GM06990 (cell line): ENCODE data around the gene BBS2.

Source experiments
- DNase-seq: peaks from one replicate; pipeline ENCODE4 v3.0.0-alpha.2; 2011; ENCODE audit not compliant: insufficient read length; ENCODE audit errors: extremely low read depth
- H3K27me3 ChIP-seq: replicated peaks from 2 replicates; pipeline ENCODE4 v1.6.0; 2011; ENCODE audit warnings: low read length; ENCODE audit not compliant: control insufficient read depth, insufficient read depth
- H3K36me3 ChIP-seq: 2 replicates; pipeline ENCODE4 v1.5.1; 2011; ENCODE audit warnings: low read length; ENCODE audit not compliant: control insufficient read depth, insufficient read depth
- H3K4me3 ChIP-seq: replicated peaks from 2 replicates; pipeline ENCODE4 v1.5.1; 2011; ENCODE audit warnings: low read depth, mild to moderate bottlenecking, control low read depth, low read length
- TF ChIP-seq, protein P1 (sequence below): IDR thresholded peaks from 2 replicates; pipeline ENCODE4 v1.5.1; 2011; ENCODE audit warnings: low read length, control low read depth, mild to moderate bottlenecking, inconsistent platforms; ENCODE audit not compliant: insufficient read depth, poor library complexity, severe bottlenecking

BBS2 gene

GRCh38 chr16:56488035-56488434, 31.8 kb downstream of the BBS2 start:
- TF ChIP-seq, protein P1, sequence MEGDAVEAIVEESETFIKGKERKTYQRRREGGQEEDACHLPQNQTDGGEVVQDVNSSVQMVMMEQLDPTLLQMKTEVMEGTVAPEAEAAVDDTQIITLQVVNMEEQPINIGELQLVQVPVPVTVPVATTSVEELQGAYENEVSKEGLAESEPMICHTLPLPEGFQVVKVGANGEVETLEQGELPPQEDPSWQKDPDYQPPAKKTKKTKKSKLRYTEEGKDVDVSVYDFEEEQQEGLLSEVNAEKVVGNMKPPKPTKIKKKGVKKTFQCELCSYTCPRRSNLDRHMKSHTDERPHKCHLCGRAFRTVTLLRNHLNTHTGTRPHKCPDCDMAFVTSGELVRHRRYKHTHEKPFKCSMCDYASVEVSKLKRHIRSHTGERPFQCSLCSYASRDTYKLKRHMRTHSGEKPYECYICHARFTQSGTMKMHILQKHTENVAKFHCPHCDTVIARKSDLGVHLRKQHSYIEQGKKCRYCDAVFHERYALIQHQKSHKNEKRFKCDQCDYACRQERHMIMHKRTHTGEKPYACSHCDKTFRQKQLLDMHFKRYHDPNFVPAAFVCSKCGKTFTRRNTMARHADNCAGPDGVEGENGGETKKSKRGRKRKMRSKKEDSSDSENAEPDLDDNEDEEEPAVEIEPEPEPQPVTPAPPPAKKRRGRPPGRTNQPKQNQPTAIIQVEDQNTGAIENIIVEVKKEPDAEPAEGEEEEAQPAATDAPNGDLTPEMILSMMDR: no peak
- no peaks in the 10 kb centered on the region for H3K36me3 ChIP-seq
- H3K4me3 ChIP-seq: no peak overlapping the region
- H3K27me3 ChIP-seq: no peaks in the 10 kb centered on the region
- DNase-seq: no peak

DNA sequence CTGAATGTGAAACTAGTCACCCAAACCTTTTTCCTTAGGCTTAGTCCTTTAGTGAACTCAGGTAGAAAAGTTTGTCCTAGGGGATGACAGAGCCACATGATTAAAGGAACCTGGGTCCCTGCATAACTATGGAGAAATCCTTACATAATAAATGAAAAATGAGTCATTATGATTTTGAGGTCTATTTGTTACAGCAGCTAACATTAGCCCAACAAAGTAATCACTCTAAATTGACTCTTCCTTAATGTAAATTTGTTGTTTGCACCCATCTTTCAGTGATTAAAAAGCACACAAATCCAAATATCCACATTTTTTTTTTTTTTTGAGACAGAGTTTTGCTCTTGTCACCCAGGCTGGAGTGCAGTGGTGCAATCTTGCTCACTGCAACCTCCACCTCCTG, 36.4 kb downstream of the BBS2 start:
- TF ChIP-seq, protein P1: no peak
- Histone ChIP-seq H3K4me3 (no peak overlapping the region), H3K27me3 (no peaks in the 10 kb centered on the region), H3K36me3 (peaks cover 6% of the 10 kb centered on the region)
- no peak for DNase-seq

- TF ChIP-seq, protein P1: no peak
- no peak overlapping the region for H3K4me3 ChIP-seq
- no peak for DNase-seq
- no peaks in the 10 kb centered on the region for H3K27me3 ChIP-seq
- peaks cover 6% of the 10 kb centered on the region for H3K36me3 ChIP-seq
These were observed 37.1 kb downstream of the BBS2 start for GRCh38 chr16:56482683-56483236.

DNA sequence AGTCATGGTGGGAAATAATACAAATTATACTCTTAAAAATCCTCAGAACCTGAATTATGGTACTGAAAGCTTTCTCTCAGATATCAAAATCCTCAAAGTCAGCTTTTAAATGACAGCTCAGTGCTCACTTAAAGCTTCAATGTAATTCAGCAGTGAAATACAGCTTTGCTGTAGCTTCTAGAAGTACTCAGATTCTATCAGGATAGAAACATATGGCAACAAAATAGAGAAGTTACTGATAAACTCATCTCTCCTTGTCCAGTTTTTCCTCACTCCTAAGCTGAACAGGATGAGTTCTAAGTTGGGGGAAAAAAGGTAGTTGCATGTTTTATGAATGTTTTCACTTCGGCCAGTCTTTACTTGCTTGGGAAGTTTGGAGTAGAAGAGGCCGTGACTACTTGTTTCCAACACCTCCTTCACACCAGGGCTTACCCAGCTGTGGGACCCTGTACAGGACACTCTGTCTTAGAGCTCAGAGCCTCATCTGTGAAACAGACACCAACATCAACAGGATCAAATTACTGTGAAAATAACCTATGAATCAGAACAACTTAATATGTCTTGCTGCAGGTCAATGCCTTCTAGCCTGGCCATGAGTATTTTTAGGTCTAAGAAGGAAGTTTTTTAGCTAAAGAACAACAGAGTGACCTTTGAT, 38.2 kb downstream of the BBS2 start:
- peaks cover 9% of the 10 kb centered on the region for H3K36me3 ChIP-seq
- TF ChIP-seq, protein P1: no peak
- no peaks in the 10 kb centered on the region for H3K27me3 ChIP-seq
- no peak overlapping the region for H3K4me3 ChIP-seq
- no peak for DNase-seq

DNA sequence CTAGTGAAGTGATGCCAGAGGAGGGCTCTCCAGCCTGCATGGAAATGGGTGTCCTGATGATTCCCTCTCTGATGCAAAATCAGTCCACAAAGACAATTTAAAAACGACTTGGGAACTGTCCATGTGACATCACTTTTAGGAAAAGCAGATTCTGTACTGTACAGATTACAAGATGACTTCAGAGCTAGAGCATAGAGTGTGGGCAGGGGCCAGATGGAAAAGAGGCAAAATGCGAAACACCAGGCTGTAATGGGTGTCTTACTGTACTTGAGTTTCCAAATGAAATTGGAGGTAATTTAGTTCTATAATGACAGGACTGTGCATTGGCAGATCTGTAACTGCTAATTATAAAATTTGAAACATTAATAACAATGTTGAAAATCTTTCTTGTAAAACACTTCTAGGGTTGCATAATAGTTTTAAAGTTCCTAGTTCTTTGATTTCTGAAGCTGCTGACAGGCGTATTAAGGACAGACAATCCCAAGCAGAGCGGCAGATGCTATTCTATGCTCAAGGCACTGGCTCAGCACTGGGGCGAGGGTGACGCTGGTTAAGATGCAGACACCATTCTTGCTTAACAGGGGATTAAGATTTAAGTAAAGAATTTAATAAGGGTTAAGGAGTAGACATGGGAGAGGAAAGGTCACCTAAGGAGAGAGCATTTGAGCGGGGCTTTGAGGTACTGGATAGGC, 38.9 kb downstream of the BBS2 start:
- Histone ChIP-seq H3K36me3 (peaks cover 11% of the 10 kb centered on the region), H3K4me3 (no peak overlapping the region), H3K27me3 (no peaks in the 10 kb centered on the region)
- no peak for DNase-seq
- TF ChIP-seq, protein P1: no peak
